ENCODE results near the gene ARHGEF38. TPM values are rescaled to one million over a fixed set of nuclear protein-coding genes. Genes with fewer than 3 reads are reported as not detected.

The ARHGEF38 gene
- total RNA-seq, 1 donor from 2014 or later: 0.42 TPM

GRCh38 chr4:105632599-105632998, 80.2 kb downstream of the ARHGEF38 start:
- no peak for TF ChIP-seq CTCF (IDR thresholded peaks at IDR 0.05; ENCODE audit: insufficient read depth, low read length, poor library complexity, severe bottlenecking)
- H3K4me3 ChIP-seq (ENCODE audit: low read depth, low read length): no peak overlapping the region
- no peaks in the 10 kb centered on the region for H3K36me3 ChIP-seq (ENCODE audit: control insufficient read depth, insufficient read depth, low read length)
- DNase-seq (ENCODE audit: low read depth): no peak
- H3K27me3 ChIP-seq (ENCODE audit: control insufficient read depth, insufficient read depth, low read length): no peaks in the 10 kb centered on the region

GRCh38 chr4:105633241-105633640, 80.8 kb downstream of the ARHGEF38 start:
- TF ChIP-seq CTCF (IDR thresholded peaks at IDR 0.05; ENCODE audit: insufficient read depth, low read length, poor library complexity, severe bottlenecking): no peak
- Histone ChIP-seq H3K36me3 (ENCODE audit: control insufficient read depth, insufficient read depth, low read length) (no peaks in the 10 kb centered on the region), H3K27me3 (ENCODE audit: control insufficient read depth, insufficient read depth, low read length) (no peaks in the 10 kb centered on the region), H3K4me3 (ENCODE audit: low read depth, low read length) (no peak overlapping the region)
- DNase-seq (ENCODE audit: low read depth): no peak

- TF ChIP-seq CTCF (IDR thresholded peaks at IDR 0.05; ENCODE audit: insufficient read depth, low read length, poor library complexity, severe bottlenecking): no peak
- Histone ChIP-seq H3K27me3 (ENCODE audit: control insufficient read depth, insufficient read depth, low read length) (no peaks in the 10 kb centered on the region), H3K4me3 (ENCODE audit: low read depth, low read length) (no peak overlapping the region), H3K36me3 (ENCODE audit: control insufficient read depth, insufficient read depth, low read length) (no peaks in the 10 kb centered on the region)
- no peak for DNase-seq (ENCODE audit: low read depth)
These were observed 82.1 kb downstream of the ARHGEF38 start for GRCh38 chr4:105634402-105635080.

- H3K36me3 ChIP-seq (ENCODE audit: control insufficient read depth, insufficient read depth, low read length): no peaks in the 10 kb centered on the region
- DNase-seq (ENCODE audit: low read depth): no peak
These were observed 85.2 kb downstream of the ARHGEF38 start for GRCh38 chr4:105637408-105638176.

GRCh38 chr4:105641845-105642244, 89.4 kb downstream of the ARHGEF38 start:
- H3K4me3 ChIP-seq (ENCODE audit: low read depth, low read length): no peak overlapping the region
- no peak for DNase-seq (ENCODE audit: low read depth)
- H3K36me3 ChIP-seq (ENCODE audit: control insufficient read depth, insufficient read depth, low read length): no peaks in the 10 kb centered on the region
- no peaks in the 10 kb centered on the region for H3K27me3 ChIP-seq (ENCODE audit: control insufficient read depth, insufficient read depth, low read length)
- TF ChIP-seq CTCF (IDR thresholded peaks at IDR 0.05; ENCODE audit: insufficient read depth, low read length, poor library complexity, severe bottlenecking): no peak

More at GRCh38 chr4:105637408-105638176, 85.2 kb downstream of the ARHGEF38 start:
- Histone ChIP-seq H3K27me3 (ENCODE audit: control insufficient read depth, insufficient read depth, low read length) (no peaks in the 10 kb centered on the region), H3K4me3 (ENCODE audit: low read depth, low read length) (no peak overlapping the region)
- no peak for TF ChIP-seq CTCF (IDR thresholded peaks at IDR 0.05; ENCODE audit: insufficient read depth, low read length, poor library complexity, severe bottlenecking)

Data from kidney epithelial cell (primary cell).